ENCODE data around the gene OSTF1. TPM values are rescaled to one million over a fixed set of nuclear protein-coding genes. Genes with fewer than 3 reads are reported as not detected.

The OSTF1 gene
- total RNA-seq, 1 donor from 2014 or later, result 9.8 TPM

DNA sequence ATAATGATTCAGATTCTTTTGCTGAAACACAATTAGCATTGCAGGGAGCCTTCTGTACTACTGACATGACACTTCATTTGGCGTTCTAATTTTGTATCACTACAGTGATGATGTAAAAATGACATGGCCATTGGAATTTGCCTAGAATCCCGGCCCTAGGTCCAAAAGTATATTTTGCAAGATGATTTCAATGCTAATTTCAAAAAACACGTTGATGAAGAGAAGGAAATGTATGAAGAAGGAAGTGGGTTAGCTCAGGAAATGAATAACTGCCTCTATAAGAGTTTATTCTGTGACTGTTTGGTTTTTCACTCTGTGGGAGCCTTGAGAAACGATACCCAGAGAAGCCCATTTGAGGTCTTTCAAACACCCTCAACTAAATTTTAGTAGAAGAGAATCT lies 59.3 kb downstream of the OSTF1 start:
- H3K36me3 Mint-ChIP-seq (ENCODE audit: insufficient read depth), result peaks cover 18% of the 10 kb centered on the region
- no peak overlapping the region for H3K4me3 Mint-ChIP-seq (ENCODE audit: low read depth)
- DNase-seq (ENCODE audit: low spot score, unreplicated experiment), result no peak
- H3K27ac Mint-ChIP-seq, result no peak overlapping the region
- peaks cover 4% of the 10 kb centered on the region for H3K4me1 Mint-ChIP-seq (ENCODE audit: low read depth)
- no peaks in the 10 kb centered on the region for H3K27me3 Mint-ChIP-seq
- TF ChIP-seq, protein P1, sequence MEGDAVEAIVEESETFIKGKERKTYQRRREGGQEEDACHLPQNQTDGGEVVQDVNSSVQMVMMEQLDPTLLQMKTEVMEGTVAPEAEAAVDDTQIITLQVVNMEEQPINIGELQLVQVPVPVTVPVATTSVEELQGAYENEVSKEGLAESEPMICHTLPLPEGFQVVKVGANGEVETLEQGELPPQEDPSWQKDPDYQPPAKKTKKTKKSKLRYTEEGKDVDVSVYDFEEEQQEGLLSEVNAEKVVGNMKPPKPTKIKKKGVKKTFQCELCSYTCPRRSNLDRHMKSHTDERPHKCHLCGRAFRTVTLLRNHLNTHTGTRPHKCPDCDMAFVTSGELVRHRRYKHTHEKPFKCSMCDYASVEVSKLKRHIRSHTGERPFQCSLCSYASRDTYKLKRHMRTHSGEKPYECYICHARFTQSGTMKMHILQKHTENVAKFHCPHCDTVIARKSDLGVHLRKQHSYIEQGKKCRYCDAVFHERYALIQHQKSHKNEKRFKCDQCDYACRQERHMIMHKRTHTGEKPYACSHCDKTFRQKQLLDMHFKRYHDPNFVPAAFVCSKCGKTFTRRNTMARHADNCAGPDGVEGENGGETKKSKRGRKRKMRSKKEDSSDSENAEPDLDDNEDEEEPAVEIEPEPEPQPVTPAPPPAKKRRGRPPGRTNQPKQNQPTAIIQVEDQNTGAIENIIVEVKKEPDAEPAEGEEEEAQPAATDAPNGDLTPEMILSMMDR (IDR thresholded peaks at IDR 0.05; ENCODE audit: unreplicated experiment), result no peak
- peaks cover 14% of the 10 kb centered on the region for H3K9me3 Mint-ChIP-seq (ENCODE audit: low read depth)

- DNase-seq (ENCODE audit: low spot score, unreplicated experiment), result no peak
- Mint-ChIP-seq H3K36me3 (ENCODE audit: insufficient read depth) (peaks cover 15% of the 10 kb centered on the region), H3K4me1 (ENCODE audit: low read depth) (peaks cover 4% of the 10 kb centered on the region), H3K27ac (no peak overlapping the region), H3K4me3 (ENCODE audit: low read depth) (no peak overlapping the region), H3K27me3 (no peaks in the 10 kb centered on the region), H3K9me3 (ENCODE audit: low read depth) (peaks cover 11% of the 10 kb centered on the region)
- TF ChIP-seq, protein P1 (IDR thresholded peaks at IDR 0.05; ENCODE audit: unreplicated experiment), result no peak
Observed at GRCh38 chr9:75148561-75148960, 60.2 kb downstream of the OSTF1 start.

GRCh38 chr9:75149841-75150241 lies 61.5 kb downstream of the OSTF1 start:
- H3K36me3 Mint-ChIP-seq (ENCODE audit: insufficient read depth), result peaks cover 5% of the 10 kb centered on the region
- peaks cover 4% of the 10 kb centered on the region for H3K4me1 Mint-ChIP-seq (ENCODE audit: low read depth)
- TF ChIP-seq, protein P1 (IDR thresholded peaks at IDR 0.05; ENCODE audit: unreplicated experiment), result no peak
- no peak overlapping the region for H3K4me3 Mint-ChIP-seq (ENCODE audit: low read depth)
- H3K27ac Mint-ChIP-seq, result no peak overlapping the region
- peaks cover 6% of the 10 kb centered on the region for H3K9me3 Mint-ChIP-seq (ENCODE audit: low read depth)
- H3K27me3 Mint-ChIP-seq, result no peaks in the 10 kb centered on the region
- no peak for DNase-seq (ENCODE audit: low spot score, unreplicated experiment)

DNA sequence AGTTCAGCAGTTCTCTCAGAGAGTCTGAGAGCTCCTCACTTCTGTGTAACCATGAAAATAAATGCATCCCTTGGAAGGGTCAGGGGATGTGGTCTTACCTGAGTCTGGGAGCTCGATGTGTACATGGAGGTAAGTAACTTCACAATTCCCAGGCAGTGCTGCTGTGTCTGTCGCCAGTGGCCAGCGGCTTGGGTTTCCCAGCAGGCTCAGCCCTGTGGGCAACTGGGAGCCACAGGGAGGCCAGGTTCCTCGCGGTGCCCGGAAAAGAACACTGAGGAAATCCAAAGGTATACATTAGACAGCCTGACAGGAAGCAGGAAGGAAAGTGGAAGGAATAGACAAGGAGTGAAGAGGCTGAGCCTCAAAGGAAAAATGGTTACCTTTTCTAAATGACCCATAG lies 62.2 kb downstream of the OSTF1 start:
- no peaks in the 10 kb centered on the region for H3K27me3 Mint-ChIP-seq
- no peaks in the 10 kb centered on the region for H3K9me3 Mint-ChIP-seq (ENCODE audit: low read depth)
- TF ChIP-seq, protein P1 (IDR thresholded peaks at IDR 0.05; ENCODE audit: unreplicated experiment), result no peak
- H3K4me3 Mint-ChIP-seq (ENCODE audit: low read depth), result no peak overlapping the region
- no peak for DNase-seq (ENCODE audit: low spot score, unreplicated experiment)
- no peak overlapping the region for H3K27ac Mint-ChIP-seq
- H3K36me3 Mint-ChIP-seq (ENCODE audit: insufficient read depth), result peaks cover 2% of the 10 kb centered on the region
- peaks cover 4% of the 10 kb centered on the region for H3K4me1 Mint-ChIP-seq (ENCODE audit: low read depth)

- TF ChIP-seq, protein P1 (IDR thresholded peaks at IDR 0.05; ENCODE audit: unreplicated experiment), result no peak
- Mint-ChIP-seq H3K4me3 (ENCODE audit: low read depth) (no peak overlapping the region), H3K4me1 (ENCODE audit: low read depth) (peaks cover 4% of the 10 kb centered on the region), H3K36me3 (ENCODE audit: insufficient read depth) (peaks cover 2% of the 10 kb centered on the region), H3K27ac (no peak overlapping the region), H3K27me3 (no peaks in the 10 kb centered on the region), H3K9me3 (ENCODE audit: low read depth) (no peaks in the 10 kb centered on the region)
- no peak for DNase-seq (ENCODE audit: low spot score, unreplicated experiment)
Observed at GRCh38 chr9:75152416-75152815, 64.1 kb downstream of the OSTF1 start.
